Measurements from ENCODE around the gene PAK5. TPM values are rescaled to one million over a fixed set of nuclear protein-coding genes. Genes with fewer than 3 reads are reported as not detected.

Gene PAK5
- polyA plus RNA-seq, 1 of the 3 experiments (the other 2 are of a cell fraction), result 0.03 TPM

- 47% methylated on average over 1 of the region's 1 CpG for WGBS (ENCODE audit: low lambda C conversion rate)
- no peak overlapping the region for H3K4me3 ChIP-seq (ENCODE audit: low read depth in 2 of 2, low read length in 1 of 2)
- no peaks in the 10 kb centered on the region for H3K79me2 ChIP-seq (ENCODE audit: insufficient read depth)
- H3K9me3 ChIP-seq, result 0 out of 2 replicates have a peak, but pooled peaks cover 3% of the 10 kb centered on the region
- CTCF ChIA-PET, result interaction anchor here (4.7 to 6.9 kb wide), 3 partner anchors 9 to 193 kb away, joined by 25 to 63 read pairs (median 26); no protein-coding TSS in a partner anchor
- H3F3A ChIP-seq (replicated peaks; ENCODE audit: insufficient read depth), result no peaks in the 10 kb centered on the region
- no peaks in the 10 kb centered on the region for H3K36me3 ChIP-seq (replicated peaks in 1 of 2; ENCODE audit: control insufficient read depth in 1 of 2, insufficient read depth in 2 of 2, low read length in 1 of 2)
- POLR2A ChIA-PET, result no interaction called here
- no peak overlapping the region for H2AFZ ChIP-seq (ENCODE audit: low read depth)
- no peaks in the 10 kb centered on the region for H3K9me2 ChIP-seq
- no peak for TF ChIP-seq USF1 (IDR thresholded peaks at IDR 0.05; ENCODE audit: borderline replicate concordance, low read depth)
- no peak for TF ChIP-seq MAX (IDR thresholded peaks at IDR 0.05; ENCODE audit: low read depth)
- TF ChIP-seq MXI1 (IDR thresholded peaks at IDR 0.05; ENCODE audit: low read depth, low read length), result no peak
- no peak overlapping the region for H3K4me2 ChIP-seq
- H3K4me1 ChIP-seq (ENCODE audit: control insufficient read depth in 1 of 2, insufficient read depth in 2 of 2, low read depth in 1 of 2, low read length in 1 of 2), result peaks cover 0 to 5% of the 10 kb centered on the region in 2 experiments; a peak in 1 of 4 replicates
- no peaks in the 10 kb centered on the region for H3K27me3 ChIP-seq (ENCODE audit: insufficient read depth)
- no peaks in the 10 kb centered on the region for H4K20me1 ChIP-seq (ENCODE audit: insufficient read depth)
- DNase-seq, result no peak
- H3K9ac ChIP-seq, result no peak overlapping the region
- no peak overlapping the region for H3K27ac ChIP-seq (ENCODE audit: low read depth in 2 of 2, low read length in 1 of 2)
Measured at GRCh38 chr20:9600562-9600961, 238.3 kb downstream of the PAK5 start.

- TF ChIP-seq MEF2A (IDR thresholded peaks at IDR 0.05; ENCODE audit: borderline replicate concordance, low read depth), result no peak
- no peak for TF ChIP-seq RCOR1 (IDR thresholded peaks at IDR 0.05; ENCODE audit: low read length)
- no peak for TF ChIP-seq CTCF (IDR thresholded peaks at IDR 0.05)
- no peak for TF ChIP-seq YY1 (IDR thresholded peaks at IDR 0.05; ENCODE audit: low read depth)
- TF ChIP-seq FOXJ3 (CRISPR knock-in tag; IDR thresholded peaks at IDR 0.05), result no peak
- no peak for TF ChIP-seq GATA2 (CRISPR knock-in tag; IDR thresholded peaks at IDR 0.05)
- Histone ChIP-seq H3K9me3 (0 out of 2 replicates have a peak, but pooled peaks cover 3% of the 10 kb centered on the region), H4K20me1 (ENCODE audit: insufficient read depth) (no peaks in the 10 kb centered on the region), H3K79me2 (ENCODE audit: insufficient read depth) (no peaks in the 10 kb centered on the region), H2AFZ (ENCODE audit: low read depth) (no peak overlapping the region), H3K9ac (no peak overlapping the region), H3K4me3 (ENCODE audit: low read depth in 2 of 2, low read length in 1 of 2) (no peak overlapping the region), H3F3A (replicated peaks; ENCODE audit: insufficient read depth) (no peaks in the 10 kb centered on the region), H3K36me3 (replicated peaks in 1 of 2; ENCODE audit: control insufficient read depth in 1 of 2, insufficient read depth in 2 of 2, low read length in 1 of 2) (no peaks in the 10 kb centered on the region), H3K27me3 (ENCODE audit: insufficient read depth) (no peaks in the 10 kb centered on the region), H3K4me1 (ENCODE audit: control insufficient read depth in 1 of 2, insufficient read depth in 2 of 2, low read depth in 1 of 2, low read length in 1 of 2) (peaks cover 2 to 6% of the 10 kb centered on the region in 2 experiments; a peak in 1 of 4 replicates), H3K9me2 (no peaks in the 10 kb centered on the region), H3K4me2 (no peak overlapping the region), H3K27ac (ENCODE audit: low read depth in 2 of 2, low read length in 1 of 2) (no peak overlapping the region)
- ChIA-PET POLR2A (no interaction called here), CTCF (interaction anchor here (1.0 to 4.7 kb wide), 3 partner anchors 12 to 190 kb away, joined by 3 to 25 read pairs (median 3); no protein-coding TSS in a partner anchor)
- WGBS (ENCODE audit: low lambda C conversion rate), result 60% methylated on average over 4 of the region's 4 CpGs
- no peak for DNase-seq
Measured at GRCh38 chr20:9597547-9597946, 241.3 kb downstream of the PAK5 start.

Data from SK-N-SH (cell line).